ENCODE results near the gene ADAMTS3. TPM values are rescaled to one million over a fixed set of nuclear protein-coding genes. Genes with fewer than 3 reads are reported as not detected.
A peak's percentile ranks its signal among the peaks of the same experiment; 100 is the strongest.

ADAMTS3 gene
- total RNA-seq, 4 donors from 2014 or later: 0.18 to 0.41 (median 0.23) TPM; not detected in 1

DNA sequence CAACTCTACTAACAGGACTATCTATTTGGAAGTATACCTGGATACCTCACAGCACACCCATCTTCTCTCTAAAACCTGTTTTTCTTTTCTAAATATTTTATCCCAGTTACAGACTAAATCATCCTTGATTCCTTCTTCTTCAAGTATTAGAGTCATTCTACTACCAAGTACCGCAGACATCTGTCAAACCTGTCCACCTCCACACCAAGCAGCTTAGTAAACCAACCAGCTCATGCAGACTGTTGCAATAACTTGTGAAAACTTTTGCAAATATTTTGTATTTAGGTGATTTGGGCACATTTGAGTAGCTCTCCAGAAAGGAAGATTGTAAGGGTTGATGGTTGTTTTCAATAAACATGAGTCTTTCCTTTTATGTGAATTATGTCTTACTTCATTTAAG, 238.6 kb downstream of the ADAMTS3 start:
- no peak overlapping the region for H3K27ac ChIP-seq
- in situ Hi-C loops (cut with MboI; ENCODE audit: low sequenced_read_pairs in 4 of 4): no loop called here
- ATAC-seq: no peak

DNA sequence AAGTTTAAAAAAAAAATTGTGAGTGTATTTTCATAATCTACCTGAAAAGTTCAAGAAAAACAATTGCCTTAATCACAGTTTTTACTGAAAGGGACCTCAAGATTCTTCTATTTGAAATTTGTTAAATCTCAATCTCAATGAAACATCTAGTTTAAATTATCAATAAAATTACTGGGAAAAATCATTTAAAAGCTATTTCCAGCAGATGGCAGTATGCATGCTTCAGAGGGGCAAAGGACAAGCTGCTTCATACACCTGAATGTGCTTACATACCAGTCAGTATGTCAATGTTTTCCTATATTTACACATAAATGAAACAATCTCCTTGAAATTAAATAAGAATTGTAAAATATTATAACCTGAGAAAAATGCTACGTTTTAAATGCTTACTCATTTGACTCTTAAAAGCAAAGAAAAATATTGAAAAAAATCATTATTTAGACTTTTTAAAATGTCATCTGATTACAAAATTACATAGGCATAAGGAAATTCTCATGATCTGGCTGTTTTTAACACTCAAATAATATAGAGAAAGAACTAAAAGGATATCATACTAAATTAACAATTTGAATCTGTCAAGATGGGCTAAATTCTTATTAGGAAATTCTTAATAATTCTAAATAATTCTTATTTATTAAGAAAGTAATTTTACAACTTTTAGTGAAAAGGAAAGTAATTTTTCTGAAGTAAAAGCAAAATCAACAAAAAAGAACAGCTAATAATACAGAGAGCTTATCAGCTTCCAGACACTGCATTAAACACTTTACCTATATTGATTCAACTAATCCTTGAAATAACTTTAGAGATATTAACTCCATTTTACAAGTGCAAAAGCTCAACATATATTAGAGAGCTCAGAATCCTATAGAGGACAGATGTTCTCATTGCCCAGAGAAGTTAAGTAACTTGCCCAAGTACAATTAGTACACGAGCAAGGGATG, 242.1 kb downstream of the ADAMTS3 start:
- H3K27ac ChIP-seq: no peak overlapping the region
- intact Hi-C loops (cut with DNase I; ENCODE audit: low total_unique reads): loop anchor here (10.0 kb wide), 1 partner anchor 138 kb away; no protein-coding TSS in a partner anchor

More for the DNA sequence above, 238.6 kb downstream of the ADAMTS3 start:
- TF ChIP-seq POLR2A (IDR thresholded peaks at IDR 0.05): no peak
- TF ChIP-seq, protein P1, sequence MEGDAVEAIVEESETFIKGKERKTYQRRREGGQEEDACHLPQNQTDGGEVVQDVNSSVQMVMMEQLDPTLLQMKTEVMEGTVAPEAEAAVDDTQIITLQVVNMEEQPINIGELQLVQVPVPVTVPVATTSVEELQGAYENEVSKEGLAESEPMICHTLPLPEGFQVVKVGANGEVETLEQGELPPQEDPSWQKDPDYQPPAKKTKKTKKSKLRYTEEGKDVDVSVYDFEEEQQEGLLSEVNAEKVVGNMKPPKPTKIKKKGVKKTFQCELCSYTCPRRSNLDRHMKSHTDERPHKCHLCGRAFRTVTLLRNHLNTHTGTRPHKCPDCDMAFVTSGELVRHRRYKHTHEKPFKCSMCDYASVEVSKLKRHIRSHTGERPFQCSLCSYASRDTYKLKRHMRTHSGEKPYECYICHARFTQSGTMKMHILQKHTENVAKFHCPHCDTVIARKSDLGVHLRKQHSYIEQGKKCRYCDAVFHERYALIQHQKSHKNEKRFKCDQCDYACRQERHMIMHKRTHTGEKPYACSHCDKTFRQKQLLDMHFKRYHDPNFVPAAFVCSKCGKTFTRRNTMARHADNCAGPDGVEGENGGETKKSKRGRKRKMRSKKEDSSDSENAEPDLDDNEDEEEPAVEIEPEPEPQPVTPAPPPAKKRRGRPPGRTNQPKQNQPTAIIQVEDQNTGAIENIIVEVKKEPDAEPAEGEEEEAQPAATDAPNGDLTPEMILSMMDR (IDR thresholded peaks at IDR 0.05 in 4 of 5, conservative IDR thresholded peaks at IDR 0.05 in 1 of 5): no peak
- no peak overlapping the region for H3K4me3 ChIP-seq
- no peaks in the 10 kb centered on the region for H3K9me3 ChIP-seq
- no peak for DNase-seq
- H3K36me3 ChIP-seq: no peaks in the 10 kb centered on the region
- H3K4me1 ChIP-seq: no peaks in the 10 kb centered on the region
- intact Hi-C loops (cut with DNase I; ENCODE audit: low total_unique reads): no loop called here
- no peaks in the 10 kb centered on the region for H3K27me3 ChIP-seq

DNA sequence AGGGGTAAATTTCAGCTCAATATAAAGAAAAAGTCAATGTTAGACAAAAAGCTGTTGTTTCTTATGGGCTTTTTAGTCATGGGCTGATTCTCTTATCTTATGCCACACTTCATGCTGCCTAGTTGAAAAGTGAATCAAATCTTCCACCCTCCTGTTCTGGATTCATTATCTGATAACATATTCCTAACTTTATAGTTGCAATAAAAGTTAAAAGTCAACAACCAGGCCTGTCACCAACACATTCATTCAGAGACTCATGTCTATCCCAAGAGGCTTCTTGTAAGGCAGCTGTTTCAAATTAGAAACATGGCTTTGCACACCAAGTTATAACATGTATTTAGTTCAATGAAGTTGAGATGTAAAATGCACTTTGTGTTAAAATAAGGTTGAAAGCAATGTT, 243.8 kb downstream of the ADAMTS3 start:
- in situ Hi-C loops (cut with MboI; ENCODE audit: low sequenced_read_pairs in 4 of 4): no loop called here
- intact Hi-C loops (cut with DNase I; ENCODE audit: low total_unique reads): loop anchor here (10.0 kb wide), 1 partner anchor 140 kb away; no protein-coding TSS in a partner anchor

More for the DNA sequence above, 242.1 kb downstream of the ADAMTS3 start:
- H3K27me3 ChIP-seq: no peaks in the 10 kb centered on the region
- H3K4me3 ChIP-seq: no peak overlapping the region
- no peaks in the 10 kb centered on the region for H3K36me3 ChIP-seq
- H3K9me3 ChIP-seq: no peaks in the 10 kb centered on the region
- in situ Hi-C loops (cut with MboI; ENCODE audit: low sequenced_read_pairs in 4 of 4): no loop called here
- no peak for DNase-seq
- H3K4me1 ChIP-seq: no peaks in the 10 kb centered on the region
- no peak for TF ChIP-seq POLR2A (IDR thresholded peaks at IDR 0.05)
- TF ChIP-seq, protein P1 (IDR thresholded peaks at IDR 0.05 in 4 of 5, conservative IDR thresholded peaks at IDR 0.05 in 1 of 5): peak in 3 of 5 experiments; percentile 21 to 41 (median 21)
- ATAC-seq: no peak

DNA sequence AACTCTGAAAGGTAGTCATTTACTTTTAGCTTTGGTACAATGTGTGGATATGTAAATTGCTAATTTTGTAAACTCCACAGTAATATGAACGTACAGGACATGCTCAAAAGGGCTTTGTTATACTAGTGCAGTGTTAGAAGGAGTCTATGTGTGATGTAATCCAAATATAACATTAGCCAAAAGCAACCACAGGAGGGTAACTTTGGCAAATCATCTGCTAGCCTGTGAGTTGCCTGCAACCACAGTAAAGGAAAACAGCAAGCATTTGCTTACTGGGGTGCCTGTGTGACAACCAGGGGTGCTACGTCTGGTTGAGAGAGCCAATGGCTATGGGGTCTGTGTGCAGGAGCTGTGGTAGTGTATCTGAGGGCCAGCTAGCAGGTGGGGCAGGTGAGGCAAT, 245.8 kb downstream of the ADAMTS3 start:
- ATAC-seq (no peak), DNase-seq (no peak)
- in situ Hi-C loops (cut with MboI; ENCODE audit: low sequenced_read_pairs in 4 of 4) (loop anchor here in 1 of 4 donors (25.0 kb wide), 1 partner anchor 689 kb away; no protein-coding TSS in a partner anchor), intact Hi-C loops (cut with DNase I; ENCODE audit: low total_unique reads) (loop anchor here (10.0 kb wide), 1 partner anchor 142 kb away; no protein-coding TSS in a partner anchor)
- Histone ChIP-seq H3K27me3 (no peaks in the 10 kb centered on the region), H3K36me3 (no peaks in the 10 kb centered on the region), H3K4me3 (no peak overlapping the region), H3K4me1 (no peaks in the 10 kb centered on the region), H3K9me3 (no peaks in the 10 kb centered on the region), H3K27ac (no peak overlapping the region)
- TF ChIP-seq, protein P1 (IDR thresholded peaks at IDR 0.05 in 4 of 5, conservative IDR thresholded peaks at IDR 0.05 in 1 of 5): no peak
- TF ChIP-seq POLR2A (IDR thresholded peaks at IDR 0.05): no peak

More for the DNA sequence above, 243.8 kb downstream of the ADAMTS3 start:
- no peaks in the 10 kb centered on the region for H3K9me3 ChIP-seq
- H3K36me3 ChIP-seq: no peaks in the 10 kb centered on the region
- ATAC-seq (no peak), DNase-seq (no peak)
- TF ChIP-seq, protein P1 (IDR thresholded peaks at IDR 0.05 in 4 of 5, conservative IDR thresholded peaks at IDR 0.05 in 1 of 5): no peak
- no peak for TF ChIP-seq POLR2A (IDR thresholded peaks at IDR 0.05)
- no peaks in the 10 kb centered on the region for H3K27me3 ChIP-seq
- H3K4me1 ChIP-seq: no peaks in the 10 kb centered on the region
- no peak overlapping the region for H3K27ac ChIP-seq
- H3K4me3 ChIP-seq: no peak overlapping the region
